Colon (tissue), 2 donors: ENCODE data around the gene COL6A5.

ENCODE experiments used
- FAIRE-seq: peaks from 2 replicates; lab custom pipeline; 2012; peaks lifted over from hg19 to GRCh38; lab: Jason Lieb, UNC
- donor health status: control.
- donor health status: control.

Gene COL6A5

GRCh38 chr3:130516645-130517512 lies 171.4 kb downstream of the COL6A5 start, which contains the start of gene COL6A6:
COL6A6 (plus strand) TSS chr3:130517177; CDS start chr3:130560365, 43,188 bp downstream.
- no peak for FAIRE-seq

DNA sequence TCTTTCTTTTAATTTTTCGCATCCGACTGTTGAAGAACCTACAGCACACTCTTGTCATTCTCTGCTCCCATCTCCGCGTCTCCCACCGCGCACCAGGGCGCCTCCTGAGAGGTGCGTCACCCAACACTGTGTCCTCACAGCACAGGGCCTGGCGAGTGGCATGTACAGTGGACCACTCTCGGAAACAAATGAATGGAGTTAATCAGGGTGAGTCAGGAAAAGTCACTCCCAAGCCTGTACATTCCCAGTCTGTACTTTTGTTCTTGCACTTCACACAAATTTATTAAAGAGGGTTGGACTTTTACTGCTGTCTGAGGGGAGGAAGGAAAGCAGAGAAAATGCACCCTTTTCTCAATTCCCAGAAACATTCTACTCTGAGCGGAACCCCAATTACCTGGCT lies 172.1 kb downstream of the COL6A5 start:
- no peak for FAIRE-seq

- no peak for FAIRE-seq
Measured at GRCh38 chr3:130519754-130520153, 174.3 kb downstream of the COL6A5 start.

DNA sequence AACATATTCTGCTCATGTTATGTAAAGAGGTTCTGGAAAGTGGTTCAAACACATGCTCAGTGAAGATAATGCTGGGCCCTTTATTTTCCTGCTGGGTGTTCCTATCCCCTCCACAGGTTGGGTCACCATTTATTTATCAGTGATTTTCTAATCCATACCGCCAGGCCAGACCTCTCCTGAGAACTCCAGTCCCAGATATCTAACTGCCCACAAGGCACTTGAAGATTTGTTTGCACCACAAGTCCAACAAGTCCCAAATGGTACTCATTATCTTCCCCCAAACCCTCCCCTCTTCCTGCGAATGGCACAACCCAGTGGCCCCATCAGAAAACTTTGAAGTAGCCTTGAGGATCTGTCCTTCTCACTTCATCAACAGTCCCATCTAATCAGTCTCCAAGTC lies 176.9 kb downstream of the COL6A5 start:
- FAIRE-seq = no peak

GRCh38 chr3:130527426-130527825 lies 182.0 kb downstream of the COL6A5 start:
- no peak for FAIRE-seq

DNA sequence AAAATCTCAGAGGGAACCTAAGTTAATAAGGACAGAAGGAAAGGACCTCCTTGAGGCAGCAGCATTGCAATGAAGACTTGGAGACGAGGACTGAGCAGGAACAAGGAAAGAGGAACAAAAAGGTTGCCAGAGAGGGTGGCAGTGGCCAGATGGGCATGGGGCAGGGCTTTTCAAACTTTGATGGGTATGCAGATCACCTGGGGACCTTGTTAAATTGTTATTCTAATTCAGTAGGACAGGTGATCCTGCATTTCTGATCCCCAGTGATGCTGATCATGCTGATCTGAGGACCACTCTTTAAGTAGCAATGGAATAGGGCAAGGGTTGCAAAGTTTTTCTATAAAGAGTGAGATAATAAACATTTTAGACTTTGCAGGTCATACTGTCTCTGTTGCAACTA lies 182.6 kb downstream of the COL6A5 start:
- FAIRE-seq = no peak

GRCh38 chr3:130529486-130530215 lies 184.2 kb downstream of the COL6A5 start:
- no peak for FAIRE-seq

- FAIRE-seq = no peak
Measured at GRCh38 chr3:130533247-130533646, 187.8 kb downstream of the COL6A5 start.
